ENCODE data around the gene SCGB2B2.

DNA sequence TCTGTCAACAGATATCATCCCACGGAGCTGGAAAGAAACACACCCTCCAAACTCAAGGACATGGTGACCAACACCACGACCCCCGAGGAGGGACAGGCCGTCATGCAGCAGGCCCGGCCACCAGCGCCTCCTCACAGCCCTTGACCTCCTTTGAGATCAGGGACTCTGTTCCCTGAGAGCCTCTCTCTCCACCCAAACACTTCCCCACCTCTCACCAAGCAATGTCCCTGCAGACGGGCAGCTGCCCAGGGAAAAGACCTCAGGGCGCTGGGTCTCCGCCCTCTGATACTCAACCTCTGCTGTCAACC, 10.0 kb downstream of the SCGB2B2 start:
- TF ChIP-seq, protein P1, sequence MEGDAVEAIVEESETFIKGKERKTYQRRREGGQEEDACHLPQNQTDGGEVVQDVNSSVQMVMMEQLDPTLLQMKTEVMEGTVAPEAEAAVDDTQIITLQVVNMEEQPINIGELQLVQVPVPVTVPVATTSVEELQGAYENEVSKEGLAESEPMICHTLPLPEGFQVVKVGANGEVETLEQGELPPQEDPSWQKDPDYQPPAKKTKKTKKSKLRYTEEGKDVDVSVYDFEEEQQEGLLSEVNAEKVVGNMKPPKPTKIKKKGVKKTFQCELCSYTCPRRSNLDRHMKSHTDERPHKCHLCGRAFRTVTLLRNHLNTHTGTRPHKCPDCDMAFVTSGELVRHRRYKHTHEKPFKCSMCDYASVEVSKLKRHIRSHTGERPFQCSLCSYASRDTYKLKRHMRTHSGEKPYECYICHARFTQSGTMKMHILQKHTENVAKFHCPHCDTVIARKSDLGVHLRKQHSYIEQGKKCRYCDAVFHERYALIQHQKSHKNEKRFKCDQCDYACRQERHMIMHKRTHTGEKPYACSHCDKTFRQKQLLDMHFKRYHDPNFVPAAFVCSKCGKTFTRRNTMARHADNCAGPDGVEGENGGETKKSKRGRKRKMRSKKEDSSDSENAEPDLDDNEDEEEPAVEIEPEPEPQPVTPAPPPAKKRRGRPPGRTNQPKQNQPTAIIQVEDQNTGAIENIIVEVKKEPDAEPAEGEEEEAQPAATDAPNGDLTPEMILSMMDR (IDR thresholded peaks at IDR 0.05; ENCODE audit: insufficient read depth, low read length, poor library complexity, severe bottlenecking), result no peak
- no peak for TF ChIP-seq EZH2phosphoT487 (conservative IDR thresholded peaks at IDR 0.05; ENCODE audit: low read length)
